HepG2 (cell line): Measurements from ENCODE around the gene LYRM4. TPM values are rescaled to one million over a fixed set of nuclear protein-coding genes. Genes with fewer than 3 reads are reported as not detected.
A peak's percentile ranks its signal among the peaks of the same experiment; 100 is the strongest.

Experiments
- AHR ChIP-seq: IDR thresholded peaks from 2 replicates; pipeline ENCODE4 v1.6.1; 2018; ENCODE audit warnings: missing genetic modification reagents, missing compliant biosample characterization
- CAMTA2 ChIP-seq: sonication (generic); formaldehyde crosslinking; IDR thresholded peaks from 2 replicates; pipeline ENCODE4 v1.4.0; 2020; ENCODE audit warnings: mild to moderate bottlenecking, missing genetic modification reagents, borderline replicate concordance
- CHD2 ChIP-seq: IDR thresholded peaks from 2 replicates; pipeline ENCODE4 v1.6.1; 2011; ENCODE audit warnings: low read depth, low read length, improper control_type of control experiment
- DR1 ChIP-seq: sonication (generic); formaldehyde crosslinking; IDR thresholded peaks from 2 replicates; pipeline ENCODE4 v1.8.0; 2021; ENCODE audit warnings: mild to moderate bottlenecking, missing genetic modification reagents, inconsistent platforms
- HNF4A ChIP-seq: sonication (generic); formaldehyde crosslinking; IDR thresholded peaks from 2 replicates; pipeline ENCODE4 v1.4.0; 2020; ENCODE audit warnings: missing genetic modification reagents
- NCOR1 ChIP-seq: fragments of 200-600 bp; sonication (generic); IDR thresholded peaks from 2 replicates; pipeline ENCODE4 v1.7.0; 2017; ENCODE audit warnings: antibody characterized with exemption, low read length, borderline replicate concordance
- NFE2 ChIP-seq: sonication (generic); formaldehyde crosslinking; IDR thresholded peaks from 2 replicates; pipeline ENCODE4 v1.4.0; 2020; ENCODE audit warnings: missing genetic modification reagents
- NFYB ChIP-seq: sonication (generic); formaldehyde crosslinking; IDR thresholded peaks from 2 replicates; pipeline ENCODE4 v1.4.0; 2020; ENCODE audit warnings: missing genetic modification reagents
- PPARG ChIP-seq: conservative IDR thresholded peaks from 2 replicates; pipeline ENCODE4 v1.6.1; 2016; ENCODE audit warnings: missing biosample characterization, missing genetic modification reagents
- RFXAP ChIP-seq: sonication (generic); formaldehyde crosslinking; IDR thresholded peaks from 2 replicates; pipeline ENCODE4 v1.4.0; 2020; ENCODE audit warnings: missing genetic modification reagents, borderline replicate concordance
- SOX5 ChIP-seq: IDR thresholded peaks from 2 replicates; pipeline ENCODE4 v1.6.1; 2016; ENCODE audit warnings: borderline replicate concordance
- SRF ChIP-seq: IDR thresholded peaks from 2 replicates; pipeline ENCODE4 v1.6.1; 2011; ENCODE audit warnings: mild to moderate bottlenecking, low read depth, low read length, moderate library complexity
- XRCC5 ChIP-seq: fragments of 200-400 bp; formaldehyde crosslinking; optimal IDR thresholded peaks from 2 replicates; pipeline ENCODE3; 2017; ENCODE audit warnings: mild to moderate bottlenecking, low read length
- ZBTB37 ChIP-seq: sonication (generic); formaldehyde crosslinking; IDR thresholded peaks from 2 replicates; pipeline ENCODE4 v1.4.0; 2020; ENCODE audit warnings: mild to moderate bottlenecking, missing genetic modification reagents
- ZBTB4 ChIP-seq: sonication (generic); formaldehyde crosslinking; IDR thresholded peaks from 2 replicates; pipeline ENCODE4 v1.4.0; 2020; ENCODE audit warnings: missing genetic modification reagents, mild to moderate bottlenecking, borderline replicate concordance
- ZBTB7B ChIP-seq: sonication (generic); formaldehyde crosslinking; IDR thresholded peaks from 2 replicates; pipeline ENCODE4 v1.4.0; 2020; ENCODE audit warnings: missing genetic modification reagents
- ZFP36L1 ChIP-seq: sonication (generic); formaldehyde crosslinking; IDR thresholded peaks from 2 replicates; pipeline ENCODE4 v1.8.0; 2022; ENCODE audit warnings: mild to moderate bottlenecking, missing genetic modification reagents, moderate library complexity
- ZNF234 ChIP-seq: sonication (generic); formaldehyde crosslinking; conservative IDR thresholded peaks from 2 replicates; pipeline ENCODE4 v1.5.1; 2020; ENCODE audit warnings: mild to moderate bottlenecking, missing genetic modification reagents
- ZNF44 ChIP-seq: sonication (generic); formaldehyde crosslinking; IDR thresholded peaks from 2 replicates; pipeline ENCODE4 v1.5.1; 2020; ENCODE audit warnings: mild to moderate bottlenecking, missing genetic modification reagents
- ZNF496 ChIP-seq: sonication (generic); formaldehyde crosslinking; IDR thresholded peaks from 2 replicates; pipeline ENCODE4 v1.8.1; 2023; ENCODE audit warnings: mild to moderate bottlenecking, moderate library complexity, missing genetic modification reagents; ENCODE audit not compliant: insufficient replicate concordance
- ZNF557 ChIP-seq: sonication (generic); formaldehyde crosslinking; IDR thresholded peaks from 2 replicates; pipeline ENCODE4 v1.4.0; 2020; ENCODE audit warnings: missing genetic modification reagents
- ZNF569 ChIP-seq: sonication (generic); formaldehyde crosslinking; IDR thresholded peaks from 2 replicates; pipeline ENCODE4 v1.5.0; 2020; ENCODE audit warnings: mild to moderate bottlenecking, missing genetic modification reagents, moderate library complexity, borderline replicate concordance
- ZNF616 ChIP-seq: sonication (generic); formaldehyde crosslinking; IDR thresholded peaks from 2 replicates; pipeline ENCODE4 v1.5.0; 2020; ENCODE audit warnings: low read depth, mild to moderate bottlenecking, missing genetic modification reagents
- ZNF619 ChIP-seq: sonication (generic); formaldehyde crosslinking; IDR thresholded peaks from 2 replicates; pipeline ENCODE4 v1.4.0; 2020; ENCODE audit warnings: mild to moderate bottlenecking, missing genetic modification reagents
- ZNF644 ChIP-seq: IDR thresholded peaks from 2 replicates; pipeline ENCODE4 v1.6.1; 2016; ENCODE audit warnings: low read depth
- ZNF737 ChIP-seq: sonication (generic); formaldehyde crosslinking; IDR thresholded peaks from 2 replicates; pipeline ENCODE4 v1.5.0; 2020; ENCODE audit warnings: missing genetic modification reagents, mild to moderate bottlenecking, borderline replicate concordance
- ZNF747 ChIP-seq: sonication (generic); formaldehyde crosslinking; IDR thresholded peaks from 2 replicates; pipeline ENCODE4 v1.8.1; 2023; ENCODE audit warnings: missing genetic modification reagents, mild to moderate bottlenecking, borderline replicate concordance
- ZNF792 ChIP-seq: IDR thresholded peaks from 2 replicates; pipeline ENCODE4 v1.6.1; 2016
- ZSCAN31 ChIP-seq: sonication (generic); formaldehyde crosslinking; IDR thresholded peaks from 2 replicates; pipeline ENCODE4 v1.5.0; 2020; ENCODE audit warnings: low read depth, mild to moderate bottlenecking, missing genetic modification reagents
- polyA plus RNA-seq, 8 experiments: library from polyadenylated mRNA; depleted of rRNA in 3 of 8; stranded (reverse) in 7 of 8; unstranded in 1 of 8; fragments of >200 nt; fragmentation: Illumina TruSeq in 4 of 8; extraction: Trizol in 4 of 8; gene quantifications; 2 replicates each; pipeline versions ENCODE4 v1.2.1 to v1.2.3, GENCODE V29; 2011 to 2016; ENCODE audit warnings: low read depth in 4 of 8, missing spikeins in 1 of 8, mixed read lengths in 1 of 8; ENCODE audit not compliant: insufficient read depth in 1 of 8
- total RNA-seq, 5 experiments: library from RNA; depleted of rRNA; stranded (reverse); fragments of >200 nt; fragmentation: Illumina TruSeq; extraction: Trizol; gene quantifications; 2 replicates each; pipeline ENCODE4 v1.2.3, GENCODE V29; 2016; ENCODE audit warnings: low read depth in 1 of 5

The LYRM4 gene
- total and polyA plus RNA-seq, 2 of the 13 experiments (the other 11 are each of a cell fraction or from before 2014, with no cell fraction given): 64.6 to 67.5 TPM

GRCh38 chr6:5119090-5119951 is 141.4 kb downstream of the LYRM4 start (continued):
- no peak; the same call in 1 of the 2 replicates for TF ChIP-seq ZBTB4 (CRISPR knock-in tag)
- 0 out of 2 replicates have a peak, but pooled peaks have one; percentile 37 for TF ChIP-seq ZNF619 (CRISPR knock-in tag)
- no peak for TF ChIP-seq CAMTA2 (CRISPR knock-in tag)
- TF ChIP-seq ZNF737 (CRISPR knock-in tag): no peak
- TF ChIP-seq ZNF496 (CRISPR knock-in tag): no peak
- no peak for TF ChIP-seq NFYB (CRISPR knock-in tag)
- no peak for TF ChIP-seq XRCC5
- TF ChIP-seq ZNF644 (CRISPR knock-in tag): no peak
- TF ChIP-seq ZBTB7B (CRISPR knock-in tag): no peak
- TF ChIP-seq ZFP36L1 (CRISPR knock-in tag): no peak
- TF ChIP-seq HNF4A (CRISPR knock-in tag): no peak
- TF ChIP-seq AHR (CRISPR knock-in tag): no peak
- TF ChIP-seq NCOR1: no peak
- peak; percentile 71 for TF ChIP-seq SOX5 (CRISPR knock-in tag)
- no peak for TF ChIP-seq ZNF616 (CRISPR knock-in tag)
- TF ChIP-seq ZBTB37 (CRISPR knock-in tag): no peak
- TF ChIP-seq ZNF569 (CRISPR knock-in tag): no peak
- TF ChIP-seq PPARG (CRISPR knock-in tag): no peak
- TF ChIP-seq NFE2 (CRISPR knock-in tag): no peak
- no peak for TF ChIP-seq ZNF747 (CRISPR knock-in tag)
- TF ChIP-seq ZNF44 (CRISPR knock-in tag): no peak
- TF ChIP-seq SRF: no peak
- TF ChIP-seq RFXAP (CRISPR knock-in tag): no peak
- no peak for TF ChIP-seq ZNF557 (CRISPR knock-in tag)
- TF ChIP-seq ZNF234: no peak
- TF ChIP-seq DR1 (CRISPR knock-in tag): no peak
- no peak for TF ChIP-seq ZSCAN31 (CRISPR knock-in tag)
- TF ChIP-seq ZNF792 (CRISPR knock-in tag): peak; percentile 62; the same call in 1 of the 2 replicates
- TF ChIP-seq CHD2: no peak
